Stimulated activated CD4-positive, alpha-beta T cell treated with anti-CD3 and anti-CD28 coated beads, Interleukin-15, amount 100 ng/mL, for 48 hours (primary cell): Measurements from ENCODE around the gene NEK2.
"Not testable (repeated sequence)": the region's sequence is repeated elsewhere in the genome, so short reads cannot be mapped to it uniquely, and the experiment has no call there.

ENCODE experiments used
- DNase-seq, 2 donors: peaks; one replicate each; pipeline ENCODE4 v3.0.0-alpha.2; 2020; ENCODE audit warnings: low read depth in 2 of 2

Gene NEK2

GRCh38 chr1:211632808-211633523 is 42.5 kb downstream of the NEK2 start:
- no peak for DNase-seq

GRCh38 chr1:211632117-211632807 is 43.2 kb downstream of the NEK2 start:
- DNase-seq = no peak

- DNase-seq = no peak
Observed at GRCh38 chr1:211631168-211631567, 44.3 kb downstream of the NEK2 start.

DNA sequence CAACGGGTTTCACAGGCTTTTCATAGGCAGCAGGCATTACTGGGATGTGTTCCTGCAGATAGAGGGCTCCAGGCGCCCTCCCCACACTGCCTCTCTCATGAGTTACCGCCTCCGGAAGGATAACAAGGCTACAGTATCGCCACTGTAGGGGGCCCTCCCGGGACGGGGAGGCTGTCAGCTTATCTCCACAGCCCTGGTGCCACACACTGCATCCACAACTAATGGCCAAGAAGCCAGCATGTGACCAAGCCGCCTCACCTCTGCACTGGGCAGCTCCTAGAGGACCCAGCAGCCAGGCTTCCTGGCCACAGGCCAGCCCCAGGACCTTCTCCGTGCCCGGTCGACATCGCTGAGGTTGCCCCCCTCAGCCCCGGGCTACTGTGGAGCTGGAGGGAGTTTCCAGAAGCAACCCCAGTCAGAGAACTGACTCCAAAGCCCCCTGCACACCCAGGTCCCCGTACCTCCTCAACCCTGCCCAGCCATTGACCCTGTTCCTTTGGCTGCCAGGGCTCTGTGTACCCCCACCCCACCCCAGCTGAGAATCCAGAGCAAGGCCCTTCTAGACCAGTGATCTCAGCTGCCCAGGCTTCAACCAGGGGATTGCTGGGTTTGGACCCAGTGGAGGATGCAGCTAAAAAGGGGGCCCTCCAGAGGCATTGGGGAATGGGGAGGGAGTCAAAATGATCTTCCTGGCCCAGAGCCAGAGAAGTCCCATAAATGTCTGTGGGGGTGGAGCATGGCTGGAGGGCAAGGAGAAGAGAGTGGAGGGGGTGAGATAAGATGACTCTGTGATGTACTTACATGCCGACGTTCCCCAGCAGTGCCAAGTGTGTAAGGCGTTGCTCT is 45.0 kb downstream of the NEK2 start:
- DNase-seq = no peak

GRCh38 chr1:211628417-211628816 is 47.0 kb downstream of the NEK2 start:
- no peak for DNase-seq

- no peak for DNase-seq
Observed at GRCh38 chr1:211627259-211627658, 48.2 kb downstream of the NEK2 start.

DNA sequence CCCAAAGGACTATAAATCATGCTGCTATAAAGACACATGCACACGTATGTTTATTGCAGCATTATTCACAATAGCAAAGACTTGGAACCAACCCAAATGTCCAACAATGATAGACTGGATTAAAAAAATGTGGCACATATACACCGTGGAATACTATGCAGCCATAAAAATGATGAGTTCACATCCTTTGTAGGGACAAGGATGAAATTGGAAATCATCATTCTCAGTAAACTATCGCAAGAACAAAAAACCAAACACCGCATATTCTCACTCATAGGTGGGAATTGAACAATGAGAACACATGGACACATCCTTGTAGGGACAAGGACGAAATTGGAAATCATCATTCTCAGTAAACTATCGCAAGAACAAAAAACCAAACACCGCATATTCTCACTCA is 49.6 kb downstream of the NEK2 start:
- not testable (repeated sequence) for DNase-seq

DNA sequence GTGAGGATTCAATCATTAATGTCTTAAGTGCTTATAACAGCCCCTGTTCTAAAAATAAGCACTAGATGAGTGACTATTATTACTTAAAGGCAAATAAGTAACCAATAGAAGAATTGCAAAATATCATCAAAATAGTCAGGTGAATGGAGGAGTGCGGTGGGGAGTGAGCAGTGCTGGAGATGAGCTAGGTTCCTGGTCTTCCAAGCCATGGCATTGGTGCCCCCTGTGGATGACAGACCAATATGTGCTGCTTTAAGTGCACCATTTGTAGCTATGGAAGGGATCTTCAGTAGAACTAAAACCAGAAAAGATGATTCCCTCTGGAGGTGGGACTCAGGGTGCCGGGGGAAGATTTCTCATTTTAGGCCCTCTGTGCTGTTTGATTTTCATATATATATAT is 50.4 kb downstream of the NEK2 start:
- no peak for DNase-seq

GRCh38 chr1:211623515-211623914 is 51.9 kb downstream of the NEK2 start:
- no peak for DNase-seq

- no peak for DNase-seq
Observed at GRCh38 chr1:211621447-211622198, 53.8 kb downstream of the NEK2 start.

DNA sequence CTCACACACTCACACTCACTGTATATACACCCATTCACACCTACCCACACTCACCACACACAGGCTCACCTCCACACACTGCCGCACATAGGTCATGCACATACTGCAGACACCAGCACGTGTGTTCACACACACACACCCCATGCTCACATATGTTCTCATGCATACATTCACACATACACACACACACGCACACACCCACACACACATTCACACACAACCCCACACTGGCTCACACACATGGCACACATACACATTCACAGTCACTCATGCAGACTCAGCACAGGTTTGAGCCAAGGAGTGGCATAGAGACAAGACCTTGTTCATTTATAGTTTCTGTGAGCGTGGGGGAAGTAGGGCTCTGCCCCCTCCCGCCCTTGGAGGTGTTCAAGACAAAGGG is 55.3 kb downstream of the NEK2 start:
- DNase-seq = no peak

GRCh38 chr1:211619033-211619996 is 56.1 kb downstream of the NEK2 start:
- DNase-seq = no peak

DNA sequence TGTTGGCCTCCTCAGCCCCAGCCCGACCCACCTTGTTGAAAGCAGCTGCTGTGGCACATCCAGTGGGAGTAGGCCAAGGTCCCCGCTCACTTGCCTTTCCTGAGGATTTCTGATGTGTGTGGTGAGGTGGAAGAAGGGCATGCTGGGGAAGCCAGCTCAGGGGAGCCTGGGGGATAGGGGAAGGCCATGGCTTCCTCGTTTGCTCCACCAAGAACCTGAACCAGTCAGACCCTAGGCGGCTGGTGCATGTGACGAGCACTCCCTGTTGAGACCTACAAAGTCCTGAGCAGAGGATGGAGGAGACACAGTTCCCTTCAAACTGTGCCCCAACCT is 58.5 kb downstream of the NEK2 start:
- DNase-seq = no peak

DNA sequence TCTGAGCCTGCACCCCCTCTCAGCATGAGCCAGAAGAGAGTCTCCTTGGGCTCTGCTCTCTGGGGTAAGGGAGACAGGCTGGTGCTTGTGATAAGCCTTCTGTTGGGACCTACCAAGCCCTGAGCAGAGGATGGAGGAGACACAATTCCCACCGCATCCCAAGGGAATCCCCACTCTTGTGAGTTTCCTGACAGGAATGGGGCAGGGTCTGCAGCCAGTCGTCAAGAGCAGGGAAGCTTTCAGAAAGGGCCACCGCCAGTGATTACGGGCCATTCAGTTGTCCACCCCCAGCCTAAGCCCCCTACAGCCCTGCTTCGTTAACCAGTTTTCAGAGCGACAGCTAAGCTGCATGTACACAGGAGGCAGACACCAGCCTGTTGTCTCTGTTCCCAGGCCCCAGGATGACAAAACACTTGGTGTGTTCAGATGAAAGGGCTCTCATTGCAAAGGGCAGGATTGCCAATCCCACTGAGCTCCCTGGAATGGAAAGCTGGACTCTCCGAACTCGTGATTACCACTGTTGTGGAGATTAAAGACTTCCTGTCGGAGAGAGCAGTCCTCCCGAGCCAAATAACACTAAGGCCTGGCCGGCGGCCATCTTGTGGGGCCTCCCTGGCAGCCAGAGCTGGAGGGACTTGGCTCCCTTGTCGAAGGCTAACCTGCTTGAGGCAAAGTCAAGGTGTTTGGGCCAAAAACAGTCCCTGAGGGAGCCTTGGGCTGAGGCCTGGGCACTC is 59.0 kb downstream of the NEK2 start:
- no peak for DNase-seq

DNA sequence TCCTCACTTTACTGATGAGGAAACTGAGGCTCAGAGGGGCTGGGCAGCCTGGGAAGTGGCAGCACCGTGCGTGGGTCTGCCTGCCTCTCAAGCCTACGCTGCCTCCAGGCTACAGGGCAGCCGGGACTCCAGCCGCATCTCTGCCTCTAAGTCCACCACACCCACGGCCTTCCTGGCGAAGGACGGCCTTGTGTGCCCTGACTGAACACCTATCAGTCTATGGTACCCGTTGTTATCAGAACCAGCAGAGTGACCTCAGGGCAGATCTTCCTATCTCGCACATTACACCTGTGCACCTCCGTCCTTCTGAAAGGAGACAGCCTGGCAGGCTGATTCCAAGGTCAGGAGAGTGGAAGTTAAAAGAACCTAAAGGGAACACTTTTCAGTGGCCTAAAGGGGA is 60.8 kb downstream of the NEK2 start:
- DNase-seq = no peak

GRCh38 chr1:211613951-211614350 is 61.5 kb downstream of the NEK2 start:
- no peak for DNase-seq

DNA sequence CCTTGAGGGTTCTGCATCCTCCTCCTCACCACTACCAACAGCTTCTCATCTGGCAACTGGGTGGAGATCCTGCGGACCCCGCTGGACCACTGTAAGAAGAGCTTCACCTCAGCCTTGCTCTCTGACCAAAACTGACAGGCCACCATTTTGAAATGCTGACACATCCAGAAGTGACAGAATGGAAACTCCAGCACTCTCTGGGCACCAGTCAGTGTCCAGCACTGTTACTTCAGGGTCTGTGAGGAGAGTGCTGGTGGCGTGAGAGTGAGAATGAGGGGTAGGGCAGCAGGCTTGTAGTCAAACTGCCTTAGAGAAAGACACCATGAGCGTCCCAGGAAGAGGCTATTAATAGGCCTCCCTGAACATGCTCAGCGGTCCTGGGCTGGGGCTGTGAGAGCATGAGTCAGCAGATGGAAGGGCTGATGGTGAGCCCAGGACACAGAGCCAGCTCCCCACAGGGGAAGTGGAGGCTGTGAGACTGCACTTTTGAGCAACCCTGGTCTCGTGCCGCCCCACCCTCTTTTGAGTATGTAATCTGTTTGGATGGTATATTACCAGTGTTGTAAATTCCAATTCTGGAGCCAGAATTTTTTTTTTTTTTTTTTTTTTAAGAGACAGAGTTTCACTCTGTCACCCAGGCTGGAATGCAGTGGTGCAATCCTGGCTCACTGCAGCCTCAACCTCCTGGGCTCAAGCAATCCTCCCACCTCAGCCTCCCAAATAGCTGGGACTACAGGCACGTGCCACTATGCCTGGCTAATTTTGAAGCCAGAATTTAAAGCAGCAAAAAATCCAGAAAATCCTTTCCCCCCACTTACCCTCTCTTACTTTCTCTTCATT is 62.1 kb downstream of the NEK2 start:
- DNase-seq = no peak

DNA sequence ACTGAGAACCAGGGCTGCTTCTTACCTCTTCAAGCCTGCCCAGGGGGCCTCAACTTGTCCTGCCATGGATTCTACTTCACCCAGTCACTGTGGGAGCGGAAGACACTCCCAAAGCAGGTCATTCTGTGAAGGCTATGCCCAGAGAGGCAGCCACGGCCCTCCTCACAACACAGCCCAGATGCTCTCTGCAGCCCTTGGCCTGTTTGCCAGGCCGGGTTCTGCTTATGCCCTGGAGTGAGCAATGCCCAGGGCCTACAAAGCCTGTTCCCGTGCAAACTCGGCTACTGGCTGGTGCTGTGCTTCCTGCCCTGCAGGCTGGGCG is 62.7 kb downstream of the NEK2 start:
- no peak for DNase-seq
